ENCODE results near the gene PTPRK. TPM values are rescaled to one million over a fixed set of nuclear protein-coding genes. Genes with fewer than 3 reads are reported as not detected.

PTPRK gene
- total and polyA plus RNA-seq, 7 donors = 6.0 to 51.3 (median 46.7) TPM

DNA sequence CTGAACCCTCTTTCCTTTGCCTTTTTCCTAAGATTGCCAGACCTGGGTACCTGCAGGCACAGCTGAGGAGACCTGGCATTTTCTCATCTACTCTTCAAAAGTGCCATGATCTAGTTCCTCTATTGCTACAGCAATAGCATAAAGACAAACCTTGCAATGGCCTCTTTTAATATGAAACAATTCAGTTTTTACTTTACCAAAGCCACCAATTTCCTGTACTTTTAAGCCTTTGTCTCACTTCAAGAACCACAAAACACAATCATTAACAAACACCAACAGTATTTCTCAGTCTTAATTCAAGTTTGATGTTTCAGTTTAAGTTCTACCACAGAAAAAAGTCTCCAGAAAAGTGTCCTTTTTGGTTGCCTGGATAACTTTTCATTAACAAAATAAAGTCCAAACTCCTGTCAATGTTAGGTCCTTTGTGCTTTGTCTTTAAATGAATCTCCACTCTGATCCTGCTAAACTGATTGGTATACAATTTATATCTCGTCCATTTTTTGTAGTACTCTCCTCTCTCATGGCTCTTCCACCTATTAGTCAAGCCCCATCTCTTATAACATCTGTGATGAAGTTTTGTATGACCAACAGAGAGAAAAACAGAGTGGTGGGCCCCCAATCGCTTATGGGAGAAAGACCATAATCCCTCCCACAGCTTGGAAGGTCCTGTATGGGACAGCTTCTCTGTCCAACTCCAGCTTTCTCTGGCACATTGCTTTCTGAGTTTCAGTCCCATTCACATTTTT lies 569.1 kb downstream of the PTPRK start:
- TF ChIP-seq, protein P1, sequence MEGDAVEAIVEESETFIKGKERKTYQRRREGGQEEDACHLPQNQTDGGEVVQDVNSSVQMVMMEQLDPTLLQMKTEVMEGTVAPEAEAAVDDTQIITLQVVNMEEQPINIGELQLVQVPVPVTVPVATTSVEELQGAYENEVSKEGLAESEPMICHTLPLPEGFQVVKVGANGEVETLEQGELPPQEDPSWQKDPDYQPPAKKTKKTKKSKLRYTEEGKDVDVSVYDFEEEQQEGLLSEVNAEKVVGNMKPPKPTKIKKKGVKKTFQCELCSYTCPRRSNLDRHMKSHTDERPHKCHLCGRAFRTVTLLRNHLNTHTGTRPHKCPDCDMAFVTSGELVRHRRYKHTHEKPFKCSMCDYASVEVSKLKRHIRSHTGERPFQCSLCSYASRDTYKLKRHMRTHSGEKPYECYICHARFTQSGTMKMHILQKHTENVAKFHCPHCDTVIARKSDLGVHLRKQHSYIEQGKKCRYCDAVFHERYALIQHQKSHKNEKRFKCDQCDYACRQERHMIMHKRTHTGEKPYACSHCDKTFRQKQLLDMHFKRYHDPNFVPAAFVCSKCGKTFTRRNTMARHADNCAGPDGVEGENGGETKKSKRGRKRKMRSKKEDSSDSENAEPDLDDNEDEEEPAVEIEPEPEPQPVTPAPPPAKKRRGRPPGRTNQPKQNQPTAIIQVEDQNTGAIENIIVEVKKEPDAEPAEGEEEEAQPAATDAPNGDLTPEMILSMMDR (IDR thresholded peaks at IDR 0.05) = no peak
- TF ChIP-seq POLR2A (IDR thresholded peaks at IDR 0.05) (no peak), POLR2AphosphoS5 (IDR thresholded peaks at IDR 0.05) (no peak), EP300 (IDR thresholded peaks at IDR 0.05) (no peak)
- DNase-seq = no peak
- 83 to 85% methylated on average over 2 of the region's 2 CpGs for WGBS, 2 donors
- H3K4me3 ChIP-seq = no peak overlapping the region
- no peaks in the 10 kb centered on the region for H3K4me1 ChIP-seq
- intact Hi-C loops (cut with DNase I) = no loop called here
- H3K27ac ChIP-seq = no peak overlapping the region
- no peaks in the 10 kb centered on the region for H3K36me3 ChIP-seq
- H3K27me3 ChIP-seq = no peaks in the 10 kb centered on the region
- peaks cover 0 to under 1% (median 0%) of the 10 kb centered on the region in 4 donors for H3K9me3 ChIP-seq

DNA sequence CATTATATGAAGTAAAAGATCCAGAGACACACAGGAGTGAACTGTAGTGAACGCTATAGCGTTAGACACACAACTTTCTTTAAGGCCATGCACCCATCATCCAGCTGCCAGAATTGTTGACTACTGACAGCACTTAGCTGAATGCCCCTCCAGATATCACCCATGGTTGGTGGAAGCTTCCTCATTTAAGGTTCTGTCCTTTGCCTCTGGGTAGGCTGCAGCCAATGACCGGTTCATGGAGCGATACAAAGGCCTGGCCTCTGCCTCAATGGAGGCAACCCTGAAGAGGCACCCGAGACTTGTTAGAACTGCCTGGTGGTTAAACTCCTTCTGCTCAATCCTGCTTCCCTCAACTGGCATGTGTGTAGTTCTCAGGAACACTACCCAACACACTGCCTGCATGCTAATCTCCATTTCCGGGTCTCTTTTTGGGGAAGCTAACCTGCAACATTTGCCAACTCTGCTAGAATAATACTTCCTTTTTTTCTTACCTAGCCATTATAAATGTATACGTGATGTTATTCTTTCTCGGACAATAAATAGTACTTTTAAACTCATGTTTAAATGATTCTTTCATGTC lies 569.7 kb downstream of the PTPRK start:
- 77 to 84% methylated on average over 8 of the region's 8 CpGs for WGBS, 2 donors
- H3K27ac ChIP-seq = no peak overlapping the region
- intact Hi-C loops (cut with DNase I) = no loop called here
- no peaks in the 10 kb centered on the region for H3K4me1 ChIP-seq
- no peak overlapping the region for H3K4me3 ChIP-seq
- TF ChIP-seq POLR2A (IDR thresholded peaks at IDR 0.05) (no peak), EP300 (IDR thresholded peaks at IDR 0.05) (no peak), POLR2AphosphoS5 (IDR thresholded peaks at IDR 0.05) (no peak)
- TF ChIP-seq, protein P1 (IDR thresholded peaks at IDR 0.05) = no peak
- no peaks in the 10 kb centered on the region for H3K36me3 ChIP-seq
- H3K27me3 ChIP-seq = no peaks in the 10 kb centered on the region
- peaks cover 0 to 3% (median 0%) of the 10 kb centered on the region in 4 donors for H3K9me3 ChIP-seq
- no peak for DNase-seq

DNA sequence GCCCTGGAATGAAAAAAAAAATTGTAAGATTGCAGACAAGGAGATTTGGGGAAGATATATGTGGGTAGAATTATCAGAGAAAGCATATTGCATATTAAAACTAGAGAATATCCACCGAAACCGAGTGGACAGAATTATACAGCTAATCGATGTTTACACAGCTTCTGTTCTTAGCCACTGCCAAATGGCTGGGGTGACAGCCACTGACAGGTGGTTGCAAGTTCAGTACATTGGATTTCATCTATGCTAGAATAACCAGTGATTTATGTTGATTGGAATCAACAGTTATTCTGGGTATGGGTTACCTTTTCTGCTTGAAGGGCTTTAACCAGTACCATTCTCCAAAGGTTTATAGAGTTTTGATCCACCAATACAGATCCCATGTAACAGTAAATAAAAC lies 571.1 kb downstream of the PTPRK start:
- Histone ChIP-seq H3K9me3 (peaks cover 0 to 3% (median 0%) of the 10 kb centered on the region in 4 donors), H3K27me3 (no peaks in the 10 kb centered on the region), H3K4me3 (no peak overlapping the region), H3K36me3 (no peaks in the 10 kb centered on the region), H3K27ac (no peak overlapping the region), H3K4me1 (no peaks in the 10 kb centered on the region)
- intact Hi-C loops (cut with DNase I) = no loop called here
- TF ChIP-seq, protein P1 (IDR thresholded peaks at IDR 0.05) = no peak
- TF ChIP-seq EP300 (IDR thresholded peaks at IDR 0.05) = no peak
- no peak for TF ChIP-seq POLR2A (IDR thresholded peaks at IDR 0.05)
- TF ChIP-seq POLR2AphosphoS5 (IDR thresholded peaks at IDR 0.05) = no peak
- 92 to 95% methylated on average over 3 of the region's 3 CpGs for WGBS, 2 donors
- DNase-seq = no peak

DNA sequence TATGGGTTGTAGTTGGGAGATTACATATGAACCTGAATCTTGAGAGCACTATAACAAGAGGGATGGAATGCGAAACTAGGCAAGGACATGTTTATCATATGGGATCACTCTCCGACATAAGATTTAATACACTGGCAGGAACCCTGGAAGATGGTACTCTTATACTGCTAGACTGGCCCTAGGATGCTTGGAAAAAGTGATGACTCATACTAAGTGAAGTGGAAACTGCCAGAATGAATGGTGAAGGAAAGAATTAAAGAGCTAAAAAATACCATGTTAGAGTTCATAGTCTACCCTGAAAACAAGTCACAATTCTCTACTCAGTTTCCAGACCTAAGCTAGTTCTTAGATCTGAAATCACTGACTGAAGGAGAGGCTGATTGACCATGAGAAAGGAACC lies 574.0 kb downstream of the PTPRK start:
- Histone ChIP-seq H3K27ac (no peak overlapping the region), H3K36me3 (no peaks in the 10 kb centered on the region), H3K4me3 (no peak overlapping the region), H3K9me3 (peaks cover 0 to 3% (median 0%) of the 10 kb centered on the region in 4 donors), H3K4me1 (no peaks in the 10 kb centered on the region), H3K27me3 (no peaks in the 10 kb centered on the region)
- DNase-seq = no peak
- WGBS, 2 donors = 96 to 97% methylated on average over 2 of the region's 2 CpGs
- no peak for TF ChIP-seq EP300 (IDR thresholded peaks at IDR 0.05)
- TF ChIP-seq, protein P1 (IDR thresholded peaks at IDR 0.05) = no peak
- no peak for TF ChIP-seq POLR2A (IDR thresholded peaks at IDR 0.05)
- no peak for TF ChIP-seq POLR2AphosphoS5 (IDR thresholded peaks at IDR 0.05)
- intact Hi-C loops (cut with DNase I) = no loop called here

Measured in sigmoid colon (tissue), 7 donors.